ENCODE measurements around the gene TMEM200B.

DNA sequence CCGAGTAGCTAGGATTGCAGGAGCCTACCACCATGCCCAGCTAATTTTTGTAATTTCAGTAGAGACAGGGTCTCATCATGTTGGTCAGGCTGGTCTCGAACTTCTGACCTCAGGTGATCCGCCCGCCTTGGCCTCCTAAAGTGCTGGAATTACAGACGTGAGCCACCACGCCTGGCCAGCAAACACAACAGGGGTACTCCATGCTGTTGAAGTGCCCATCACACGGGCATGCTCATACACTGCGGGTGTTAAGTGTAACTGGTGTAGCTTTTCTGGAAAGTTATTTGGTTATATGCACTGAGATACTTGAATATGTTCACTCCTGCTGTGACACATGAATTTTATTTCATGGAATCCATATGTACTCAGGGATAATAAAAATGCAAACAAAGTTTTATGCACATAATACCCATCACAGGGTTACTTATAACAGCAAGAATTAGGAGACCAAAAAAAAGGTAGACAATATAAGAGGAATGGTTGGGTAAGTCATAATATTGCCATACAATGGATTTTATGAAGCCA is 48.8 kb upstream of the TMEM200B start:
- TF ChIP-seq EP300 (IDR thresholded peaks at IDR 0.05; ENCODE audit: borderline replicate concordance) (no peak), TAF1 (IDR thresholded peaks at IDR 0.05; ENCODE audit: low read depth) (no peak), RAD21 (IDR thresholded peaks at IDR 0.05; ENCODE audit: low read depth) (no peak), FOXM1 (IDR thresholded peaks at IDR 0.05; ENCODE audit: borderline replicate concordance, low read depth) (no peak), ZBTB7A (IDR thresholded peaks at IDR 0.05; ENCODE audit: low read depth) (no peak), TEAD4 (IDR thresholded peaks at IDR 0.05) (no peak), EGR1 (IDR thresholded peaks at IDR 0.05) (no peak), MAX (IDR thresholded peaks at IDR 0.05) (no peak), TCF12 (IDR thresholded peaks at IDR 0.05; ENCODE audit: low read depth) (no peak), CEBPB (IDR thresholded peaks at IDR 0.05) (no peak)
- TF ChIP-seq, protein P1, sequence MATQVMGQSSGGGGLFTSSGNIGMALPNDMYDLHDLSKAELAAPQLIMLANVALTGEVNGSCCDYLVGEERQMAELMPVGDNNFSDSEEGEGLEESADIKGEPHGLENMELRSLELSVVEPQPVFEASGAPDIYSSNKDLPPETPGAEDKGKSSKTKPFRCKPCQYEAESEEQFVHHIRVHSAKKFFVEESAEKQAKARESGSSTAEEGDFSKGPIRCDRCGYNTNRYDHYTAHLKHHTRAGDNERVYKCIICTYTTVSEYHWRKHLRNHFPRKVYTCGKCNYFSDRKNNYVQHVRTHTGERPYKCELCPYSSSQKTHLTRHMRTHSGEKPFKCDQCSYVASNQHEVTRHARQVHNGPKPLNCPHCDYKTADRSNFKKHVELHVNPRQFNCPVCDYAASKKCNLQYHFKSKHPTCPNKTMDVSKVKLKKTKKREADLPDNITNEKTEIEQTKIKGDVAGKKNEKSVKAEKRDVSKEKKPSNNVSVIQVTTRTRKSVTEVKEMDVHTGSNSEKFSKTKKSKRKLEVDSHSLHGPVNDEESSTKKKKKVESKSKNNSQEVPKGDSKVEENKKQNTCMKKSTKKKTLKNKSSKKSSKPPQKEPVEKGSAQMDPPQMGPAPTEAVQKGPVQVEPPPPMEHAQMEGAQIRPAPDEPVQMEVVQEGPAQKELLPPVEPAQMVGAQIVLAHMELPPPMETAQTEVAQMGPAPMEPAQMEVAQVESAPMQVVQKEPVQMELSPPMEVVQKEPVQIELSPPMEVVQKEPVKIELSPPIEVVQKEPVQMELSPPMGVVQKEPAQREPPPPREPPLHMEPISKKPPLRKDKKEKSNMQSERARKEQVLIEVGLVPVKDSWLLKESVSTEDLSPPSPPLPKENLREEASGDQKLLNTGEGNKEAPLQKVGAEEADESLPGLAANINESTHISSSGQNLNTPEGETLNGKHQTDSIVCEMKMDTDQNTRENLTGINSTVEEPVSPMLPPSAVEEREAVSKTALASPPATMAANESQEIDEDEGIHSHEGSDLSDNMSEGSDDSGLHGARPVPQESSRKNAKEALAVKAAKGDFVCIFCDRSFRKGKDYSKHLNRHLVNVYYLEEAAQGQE (IDR thresholded peaks at IDR 0.05; ENCODE audit: low read depth), result no peak
- TF ChIP-seq, protein P2, sequence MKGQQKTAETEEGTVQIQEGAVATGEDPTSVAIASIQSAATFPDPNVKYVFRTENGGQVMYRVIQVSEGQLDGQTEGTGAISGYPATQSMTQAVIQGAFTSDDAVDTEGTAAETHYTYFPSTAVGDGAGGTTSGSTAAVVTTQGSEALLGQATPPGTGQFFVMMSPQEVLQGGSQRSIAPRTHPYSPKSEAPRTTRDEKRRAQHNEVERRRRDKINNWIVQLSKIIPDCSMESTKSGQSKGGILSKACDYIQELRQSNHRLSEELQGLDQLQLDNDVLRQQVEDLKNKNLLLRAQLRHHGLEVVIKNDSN (IDR thresholded peaks at IDR 0.05), result no peak

Data from Ishikawa (cell line).